NCI-H2081 (cell line): ENCODE measurements around the gene MESP1.

Experiments used
- DNase-seq, 2 experiments: peaks; one replicate each; lab custom pipeline; 2025; lab: John Stamatoyannopoulos, UW

MESP1 gene

GRCh38 chr15:89781055-89781454 is 30.0 kb upstream of the MESP1 start:
- DNase-seq = no peak

- DNase-seq = no peak
These were observed 29.6 kb upstream of the MESP1 start for GRCh38 chr15:89780601-89781000.

GRCh38 chr15:89778861-89779260 is 27.8 kb upstream of the MESP1 start:
- DNase-seq = no peak

GRCh38 chr15:89777782-89778380 is 26.8 kb upstream of the MESP1 start:
- DNase-seq = no peak

- DNase-seq = no peak
These were observed 26.2 kb upstream of the MESP1 start for GRCh38 chr15:89777073-89777751.

- DNase-seq = peak; percentile 58 to 63
These were observed 25.4 kb upstream of the MESP1 start, which contains the start of gene MESP2 for GRCh38 chr15:89776274-89777072. MESP2 (plus strand) TSS chr15:89776332; CDS start chr15:89776358, 26 bp downstream.

- no peak for DNase-seq
These were observed 24.8 kb upstream of the MESP1 start for GRCh38 chr15:89775815-89776214.

- no peak for DNase-seq
These were observed 23.4 kb upstream of the MESP1 start for GRCh38 chr15:89774492-89774891.

GRCh38 chr15:89772932-89773583 is 22.0 kb upstream of the MESP1 start:
- peak in 1 of 2 experiments; percentile 9 for DNase-seq

GRCh38 chr15:89770041-89770440 is 19.0 kb upstream of the MESP1 start:
- DNase-seq = no peak

GRCh38 chr15:89769366-89769765 is 18.3 kb upstream of the MESP1 start:
- no peak for DNase-seq

- no peak for DNase-seq
These were observed 17.0 kb upstream of the MESP1 start for GRCh38 chr15:89768071-89768500.

- DNase-seq = no peak
These were observed 16.4 kb upstream of the MESP1 start for GRCh38 chr15:89767411-89767915.

- no peak for DNase-seq
These were observed 15.6 kb upstream of the MESP1 start for GRCh38 chr15:89766357-89767311.

- no peak for DNase-seq
These were observed 14.6 kb upstream of the MESP1 start for GRCh38 chr15:89765694-89766093.

- no peak for DNase-seq
These were observed 10.9 kb upstream of the MESP1 start for GRCh38 chr15:89761929-89762328.

GRCh38 chr15:89761009-89761831 is 10.2 kb upstream of the MESP1 start:
- DNase-seq = no peak

GRCh38 chr15:89760303-89761008 is 9.4 kb upstream of the MESP1 start:
- DNase-seq = peak; percentile 47 to 56

GRCh38 chr15:89759835-89760234 is 8.8 kb upstream of the MESP1 start:
- no peak for DNase-seq
